GM21619 (cell line): ENCODE data around the gene SNHG17.
"Not testable (repeated sequence)": the region's sequence is repeated elsewhere in the genome, so short reads cannot be mapped to it uniquely, and the experiment has no call there.

Source experiments
- ATAC-seq: cut with Tn5 transposase; IDR thresholded peaks from one replicate; pipeline ENCODE4 v1.9.1; 2021; ENCODE audit not compliant: unreplicated experiment

SNHG17 gene

DNA sequence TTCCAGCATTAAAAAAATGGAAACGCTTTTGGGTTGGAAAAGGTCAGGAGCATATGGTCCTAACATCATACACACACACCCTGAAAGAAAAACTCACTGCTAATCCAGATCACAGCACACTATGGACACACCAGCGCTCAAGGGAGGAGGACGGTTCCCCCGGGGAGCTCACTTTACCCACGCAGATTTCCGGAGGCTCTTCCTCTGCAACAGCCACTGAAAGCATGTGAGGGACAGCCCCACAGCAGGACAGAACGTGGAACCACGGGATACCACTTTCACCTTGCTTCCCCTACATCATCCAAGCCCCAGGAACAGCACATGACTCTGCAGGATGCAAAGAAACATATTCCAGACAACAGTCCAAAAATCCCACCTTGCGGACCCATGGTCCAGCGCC is 13.2 kb downstream of the SNHG17 start:
- no peak for ATAC-seq

DNA sequence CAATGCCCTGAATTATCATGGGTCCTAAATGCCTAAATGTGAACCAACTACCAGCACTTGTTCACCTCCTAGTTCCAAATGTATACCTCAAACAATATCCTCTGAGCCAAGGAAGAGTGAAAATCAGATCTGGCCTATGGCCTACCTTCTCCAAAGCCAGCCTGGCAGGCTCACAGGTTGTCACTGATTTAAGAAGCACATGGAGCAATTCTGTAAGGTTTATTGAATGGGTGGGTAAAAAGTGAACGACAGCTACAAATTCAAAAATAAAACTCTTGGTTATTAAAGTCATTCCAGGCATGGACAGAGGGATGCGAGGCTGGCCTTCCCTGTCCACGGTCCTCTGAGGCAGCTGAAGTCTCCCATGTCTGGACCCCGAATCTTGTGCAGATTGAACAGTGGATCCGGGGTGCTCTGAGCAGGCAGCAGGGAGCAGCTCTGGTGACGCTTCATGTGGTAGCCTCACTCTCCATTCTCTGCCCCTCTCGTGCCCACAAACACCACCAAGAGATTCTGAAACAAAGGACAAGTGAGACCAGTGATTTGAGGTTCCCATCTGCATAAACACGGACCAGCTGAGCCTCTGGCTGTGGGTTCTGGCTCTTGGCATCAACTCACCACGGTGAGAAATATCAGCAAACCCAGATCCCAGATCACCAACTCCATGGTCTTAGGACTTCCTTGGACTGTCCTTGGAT is 14.6 kb downstream of the SNHG17 start:
- no peak for ATAC-seq

DNA sequence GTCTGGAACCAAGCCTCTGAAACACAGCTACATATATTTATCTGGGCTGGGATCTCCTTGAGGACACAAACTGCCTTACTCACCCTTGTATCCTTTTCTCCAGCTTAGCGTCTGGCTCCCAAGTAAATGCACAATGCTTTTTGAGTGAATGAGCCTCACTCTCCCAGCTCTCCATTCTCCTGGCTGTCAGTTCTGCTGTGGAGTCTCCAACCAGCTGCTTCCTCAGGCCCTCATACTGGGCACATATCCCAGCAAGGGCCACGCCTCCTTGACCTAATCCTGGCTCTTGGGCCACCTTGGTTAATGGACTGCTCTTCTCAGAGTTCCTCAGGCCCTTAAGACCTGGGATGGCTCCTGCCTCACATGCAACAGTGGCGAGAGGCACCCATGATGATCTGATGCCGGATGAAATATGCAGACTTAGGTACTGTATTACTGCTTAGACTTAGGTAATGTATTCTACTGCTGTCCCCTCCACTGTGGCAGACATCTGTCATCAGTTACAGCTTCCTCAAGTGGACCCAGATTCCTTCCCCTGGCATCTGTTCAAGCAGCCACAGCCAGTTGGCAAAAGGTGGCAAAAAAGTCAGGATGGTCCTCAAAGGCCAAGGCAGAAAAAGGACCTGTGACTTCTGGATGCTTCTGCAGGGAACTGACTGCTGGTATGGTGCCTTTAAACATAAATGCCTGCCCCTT is 16.5 kb downstream of the SNHG17 start:
- ATAC-seq: no peak

DNA sequence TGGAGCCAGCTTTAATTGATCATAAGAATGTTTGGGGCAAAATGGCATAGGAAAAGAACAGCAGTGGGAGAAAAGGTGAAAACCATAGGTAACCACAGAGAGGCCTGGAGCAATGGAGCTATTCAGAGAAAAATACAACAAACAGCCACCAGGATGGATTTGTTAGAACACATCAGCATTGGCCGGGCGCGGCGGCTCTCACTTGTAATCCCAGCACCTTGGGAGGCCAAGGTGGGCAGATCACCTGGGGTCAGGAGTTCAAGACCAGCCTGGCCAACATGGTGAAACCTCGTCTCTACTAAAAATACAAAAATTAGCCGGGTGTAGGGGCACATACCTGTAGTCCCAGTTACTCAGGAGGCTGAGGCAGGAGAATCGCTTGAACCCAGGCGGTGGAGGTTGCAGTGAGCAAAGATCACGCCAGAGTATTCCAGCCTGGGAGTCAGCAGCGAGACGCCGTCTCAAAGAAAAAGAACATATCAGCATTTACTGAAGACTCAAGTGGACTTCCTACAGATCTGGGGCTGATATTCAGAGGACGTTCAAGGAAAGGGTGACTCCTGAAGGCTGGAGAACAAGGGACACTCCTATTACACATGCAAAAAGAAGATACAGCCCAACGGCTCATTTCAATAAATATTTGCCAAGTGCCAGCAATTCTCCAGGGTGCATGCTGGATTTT is 20.2 kb downstream of the SNHG17 start:
- no peak for ATAC-seq

DNA sequence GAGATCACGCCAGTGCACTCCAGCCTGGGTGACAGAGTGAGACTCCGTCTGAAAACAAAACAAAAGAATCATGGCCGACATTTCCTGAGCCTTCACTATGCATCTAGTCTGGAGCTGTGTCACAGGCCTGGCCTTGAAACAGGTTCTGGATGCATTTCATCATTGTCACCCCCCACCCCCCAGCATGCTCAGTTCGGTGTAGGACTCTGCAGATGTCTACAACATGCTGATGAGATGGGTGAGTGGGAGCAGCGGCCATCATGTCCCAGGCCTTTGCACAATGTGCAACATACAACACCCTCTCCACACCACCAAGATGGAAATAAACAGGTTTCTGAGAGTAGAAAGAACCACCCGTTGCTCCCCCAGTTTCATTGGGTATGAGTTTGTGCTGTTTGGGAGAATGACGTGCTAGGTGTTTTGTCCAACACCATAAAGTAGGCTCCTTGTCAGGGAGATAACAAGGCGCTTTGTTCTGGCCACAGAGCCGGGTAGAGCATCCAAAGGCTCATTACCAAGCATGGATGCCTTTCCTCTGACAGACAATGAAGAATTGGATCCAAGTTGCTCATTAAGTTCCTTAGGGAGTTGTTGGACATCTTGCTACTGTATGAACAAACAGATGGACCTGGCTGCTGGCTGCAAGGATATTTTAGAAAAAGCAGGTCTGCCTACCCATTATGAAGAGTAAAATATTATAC is 22.1 kb downstream of the SNHG17 start:
- ATAC-seq: no peak

DNA sequence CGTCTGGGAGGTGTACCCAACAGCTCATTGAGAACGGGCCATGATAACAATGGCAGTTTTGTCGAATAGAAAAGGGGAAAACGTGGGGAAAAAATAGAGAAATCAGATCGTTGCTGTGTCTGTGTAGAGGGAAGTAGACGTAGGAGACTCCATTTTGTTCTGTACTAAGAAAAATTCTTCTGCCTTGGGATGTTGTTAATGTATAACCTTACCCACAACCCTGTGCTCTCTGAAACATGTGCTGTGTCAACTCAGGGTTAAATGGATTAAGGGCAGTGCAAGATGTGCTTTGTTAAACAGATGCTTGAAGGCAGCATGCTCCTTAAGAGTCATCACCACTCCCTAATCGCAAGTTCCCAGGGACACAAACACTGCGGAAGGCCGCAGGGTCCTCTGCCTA is 27.3 kb downstream of the SNHG17 start:
- ATAC-seq: not testable (repeated sequence)

DNA sequence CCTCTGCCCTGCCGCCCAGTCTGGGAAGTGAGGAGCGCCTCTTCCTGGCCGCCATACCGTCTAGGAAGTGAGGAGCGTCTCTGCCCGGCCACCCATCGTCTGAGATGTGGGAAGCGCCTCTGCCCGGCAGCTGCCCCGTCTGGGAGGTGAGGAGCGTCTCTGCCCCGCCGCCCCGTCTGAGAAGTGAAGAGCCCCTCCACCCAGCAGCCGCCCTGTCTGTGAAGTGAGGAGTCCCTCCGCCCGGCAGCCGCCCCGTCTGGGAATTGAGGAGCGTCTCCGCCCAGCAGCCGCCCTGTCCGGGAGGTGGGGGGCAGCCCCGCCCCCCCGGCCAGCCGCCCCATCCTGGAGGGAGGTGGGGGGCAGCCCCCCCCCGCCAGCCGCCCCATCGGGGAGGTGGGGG is 27.8 kb downstream of the SNHG17 start:
- no peak for ATAC-seq

DNA sequence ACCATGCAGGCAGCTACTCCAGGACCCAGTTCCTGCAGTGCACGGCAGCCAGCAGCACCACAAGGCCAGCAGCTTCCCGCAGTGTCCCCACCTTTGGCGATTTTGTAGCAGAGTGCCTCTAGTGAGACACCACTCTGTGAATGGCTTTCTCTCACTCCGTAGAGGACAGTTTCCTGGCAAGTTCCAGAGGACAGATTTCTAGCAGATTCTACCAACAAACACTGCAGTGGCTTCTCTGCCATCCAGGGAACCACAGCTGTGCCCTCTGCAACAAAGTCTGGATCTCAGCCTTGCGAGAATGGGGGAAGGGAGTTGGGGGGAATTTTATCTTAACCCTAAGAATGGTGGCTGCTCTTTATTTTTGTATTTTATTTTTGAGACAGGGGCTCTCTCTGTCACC is 28.7 kb downstream of the SNHG17 start:
- no peak for ATAC-seq

DNA sequence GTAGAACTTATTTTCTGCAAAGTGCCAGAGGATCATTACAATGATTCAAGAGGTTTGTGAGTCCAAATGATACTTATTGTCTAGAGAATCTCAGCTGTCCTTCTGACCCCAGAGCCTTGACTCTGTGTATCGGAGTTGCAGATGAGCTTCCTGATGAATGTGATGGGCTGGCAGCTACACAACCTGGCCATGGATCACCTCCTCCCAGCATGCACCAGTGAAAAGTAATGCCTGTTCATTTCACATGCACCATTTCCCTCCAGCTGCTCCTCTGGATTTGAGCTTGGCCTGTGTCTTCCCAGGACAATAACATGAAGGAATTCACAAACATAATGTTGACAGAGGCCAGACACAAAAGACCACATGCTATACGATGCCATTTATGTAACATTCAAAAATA is 30.0 kb downstream of the SNHG17 start:
- no peak for ATAC-seq

DNA sequence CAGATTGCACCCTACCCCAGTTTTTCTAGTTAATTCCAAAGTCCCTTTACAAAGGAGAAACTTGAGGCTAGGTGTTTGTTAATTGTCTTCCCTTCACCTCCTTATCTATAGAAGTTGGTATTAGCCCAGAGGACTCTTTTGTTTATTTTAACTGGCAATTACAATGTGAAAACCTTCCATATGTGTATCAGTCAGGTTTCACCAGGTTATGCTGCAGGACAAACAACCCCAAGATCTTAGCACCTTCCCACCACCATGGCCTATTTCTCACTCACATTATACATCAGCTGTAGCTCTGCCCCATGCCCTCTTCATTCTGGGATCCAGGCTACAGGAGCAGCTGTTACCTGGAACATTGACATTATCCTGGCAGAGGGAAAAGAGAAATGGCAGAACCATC is 31.1 kb downstream of the SNHG17 start:
- ATAC-seq: no peak

DNA sequence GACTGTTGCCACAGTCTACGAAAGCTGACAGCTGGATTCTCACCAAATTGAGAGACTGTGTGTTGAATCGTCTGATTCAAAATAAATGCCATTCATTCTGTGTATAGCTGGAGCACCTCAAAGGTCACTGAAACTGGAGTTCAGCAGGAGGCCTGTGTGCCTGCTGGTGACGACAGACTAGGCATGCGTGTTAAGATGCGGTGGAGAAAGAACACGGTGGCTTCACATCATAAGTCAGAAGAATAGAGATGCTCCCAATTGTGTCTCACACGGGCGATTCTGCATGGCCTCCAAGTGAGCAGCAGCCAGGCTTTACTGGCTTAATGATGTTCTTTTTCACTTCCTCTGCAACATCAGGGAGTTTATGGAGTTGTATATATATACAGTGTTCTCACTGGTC is 32.3 kb downstream of the SNHG17 start:
- no peak for ATAC-seq

DNA sequence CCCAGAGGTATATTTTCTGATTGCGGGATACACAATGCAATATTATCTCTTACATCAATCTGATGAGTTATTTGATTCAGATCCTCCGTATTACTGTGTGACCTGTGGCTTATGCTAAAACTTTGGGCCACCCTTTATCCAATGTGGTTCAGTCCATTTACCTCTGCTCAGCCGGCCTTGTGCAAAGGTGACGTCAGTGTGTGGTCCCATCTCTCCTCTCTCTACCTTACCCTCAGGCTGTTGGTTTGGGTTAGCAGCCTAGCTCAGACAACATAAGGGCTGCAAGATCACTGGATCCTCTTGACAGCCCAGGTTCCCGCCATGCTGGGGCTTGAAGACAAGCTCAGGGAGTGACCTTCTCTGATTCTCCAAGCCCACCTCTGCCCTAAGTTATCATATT is 33.0 kb downstream of the SNHG17 start:
- ATAC-seq: no peak

DNA sequence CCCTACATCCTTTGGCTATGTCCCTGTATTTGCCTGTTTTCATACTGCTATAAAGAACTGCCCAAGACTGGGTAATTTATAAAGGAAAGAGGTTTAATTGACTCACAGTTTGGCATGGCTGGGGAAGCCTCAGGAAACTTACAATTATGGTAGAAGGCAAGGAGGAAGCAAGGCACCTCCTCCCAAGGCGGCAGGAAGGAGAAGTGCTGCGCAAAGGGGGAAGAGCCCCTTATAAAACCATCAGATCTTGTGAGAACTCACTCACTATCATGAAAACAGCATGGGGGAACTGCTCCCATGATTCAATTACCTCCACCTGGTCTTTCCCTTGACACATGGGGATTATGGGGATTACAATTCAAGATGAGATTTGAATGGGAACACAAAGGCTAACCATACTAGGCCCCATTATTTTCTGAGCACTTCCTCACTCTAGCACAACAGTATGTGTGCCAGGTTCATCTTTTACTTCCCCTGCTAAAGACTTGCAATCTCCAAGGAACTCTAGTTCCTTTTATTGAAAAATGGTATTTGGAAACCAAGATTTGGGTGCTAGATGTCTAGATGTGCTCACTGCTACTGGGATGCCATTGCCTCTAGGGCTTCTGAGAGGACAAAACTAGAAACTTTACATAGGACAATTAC is 39.3 kb downstream of the SNHG17 start:
- not testable (repeated sequence) for ATAC-seq

DNA sequence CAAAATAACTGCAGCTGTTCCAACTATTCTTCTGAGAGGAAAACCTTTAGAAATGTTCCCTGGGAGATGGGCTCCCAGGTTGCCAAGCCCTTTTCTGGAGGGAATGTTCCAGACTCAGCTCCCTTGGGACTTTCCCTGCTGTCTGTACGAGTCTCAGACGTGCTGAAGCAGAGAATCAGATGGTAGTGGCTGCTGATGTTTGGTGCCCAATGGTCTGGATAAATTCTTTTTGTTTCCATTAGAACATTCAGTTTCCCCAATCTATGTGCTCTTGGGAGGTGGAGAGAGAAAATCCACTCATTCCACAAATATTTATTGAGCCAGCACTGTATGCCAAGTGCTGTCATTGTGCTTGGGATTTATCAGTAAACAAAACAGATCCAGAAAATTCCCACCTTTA is 40.0 kb downstream of the SNHG17 start:
- no peak for ATAC-seq

DNA sequence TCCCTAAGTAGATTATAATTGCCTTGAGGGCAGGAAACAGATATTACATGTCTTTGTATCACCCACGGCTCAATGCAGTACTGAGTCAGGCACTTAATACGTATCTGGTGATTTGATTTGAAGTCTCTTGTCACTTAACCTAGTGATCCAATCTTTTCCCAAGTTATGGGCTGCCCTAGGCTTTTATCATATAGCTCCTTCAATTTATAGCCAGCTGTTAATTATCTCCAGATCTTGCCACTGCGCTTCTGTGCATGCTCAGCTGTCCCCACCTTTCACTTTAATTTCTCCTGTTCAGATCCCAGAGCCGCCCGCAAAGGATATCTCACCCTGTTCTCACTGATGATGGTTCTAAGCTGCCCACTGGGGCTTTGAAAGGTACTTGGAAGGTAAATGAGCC is 41.9 kb downstream of the SNHG17 start:
- ATAC-seq: no peak

DNA sequence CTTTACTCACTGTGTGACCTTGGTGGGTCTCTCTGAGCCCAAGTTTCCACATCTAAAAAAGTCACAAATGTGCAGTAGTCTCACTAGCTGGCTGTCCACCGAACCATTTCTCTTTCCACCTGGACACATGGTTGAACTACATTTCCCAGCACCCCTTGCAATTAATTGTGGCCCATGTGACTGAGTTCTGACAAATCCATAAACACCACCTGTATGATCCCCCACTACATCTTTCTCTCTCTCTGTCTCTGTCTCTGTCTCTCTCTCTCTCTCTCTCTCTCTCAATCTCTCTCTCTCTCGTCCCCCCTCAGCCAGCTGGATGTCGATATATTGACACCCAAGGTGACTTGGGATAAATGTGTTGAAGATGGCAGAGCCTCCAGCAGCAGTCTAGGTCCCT is 42.8 kb downstream of the SNHG17 start:
- no peak for ATAC-seq

DNA sequence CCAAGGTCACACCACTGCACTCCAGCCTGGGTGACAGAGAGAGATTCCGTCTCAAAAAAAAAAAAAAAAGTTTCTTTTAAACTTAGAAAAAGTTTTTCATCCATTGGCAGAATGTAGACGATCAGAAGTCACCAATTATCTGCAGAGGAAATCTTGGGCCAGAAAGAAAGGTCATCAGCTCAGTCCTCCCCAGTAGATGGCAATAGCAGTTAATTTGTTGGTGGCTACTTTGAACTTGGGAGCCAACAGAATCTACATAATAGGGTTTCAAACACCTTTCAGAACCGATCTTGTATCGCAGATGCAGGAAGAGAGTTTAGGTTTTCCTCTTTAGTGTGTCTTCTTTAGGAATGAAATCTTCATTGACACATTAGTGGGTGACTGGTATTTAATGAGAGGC is 47.2 kb downstream of the SNHG17 start:
- no peak for ATAC-seq

DNA sequence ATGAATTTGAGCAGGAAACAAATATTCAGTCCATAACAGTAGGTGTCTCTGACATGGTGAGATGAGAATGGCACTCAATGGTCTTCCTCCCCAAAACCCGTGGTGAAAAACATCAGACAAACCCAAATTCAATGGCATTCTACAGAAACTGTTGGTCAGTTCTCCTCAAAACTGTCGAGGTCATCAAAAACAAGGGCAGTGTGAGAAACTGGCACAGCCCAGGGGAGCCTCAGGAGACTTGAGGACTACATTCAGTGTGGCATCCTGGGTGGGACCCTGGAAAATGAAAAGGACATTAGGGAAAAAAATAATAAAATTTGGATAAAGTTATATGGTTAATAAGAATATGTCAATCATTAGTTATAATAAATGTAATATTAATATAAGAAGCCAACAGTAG is 48.3 kb downstream of the SNHG17 start:
- ATAC-seq: no peak

DNA sequence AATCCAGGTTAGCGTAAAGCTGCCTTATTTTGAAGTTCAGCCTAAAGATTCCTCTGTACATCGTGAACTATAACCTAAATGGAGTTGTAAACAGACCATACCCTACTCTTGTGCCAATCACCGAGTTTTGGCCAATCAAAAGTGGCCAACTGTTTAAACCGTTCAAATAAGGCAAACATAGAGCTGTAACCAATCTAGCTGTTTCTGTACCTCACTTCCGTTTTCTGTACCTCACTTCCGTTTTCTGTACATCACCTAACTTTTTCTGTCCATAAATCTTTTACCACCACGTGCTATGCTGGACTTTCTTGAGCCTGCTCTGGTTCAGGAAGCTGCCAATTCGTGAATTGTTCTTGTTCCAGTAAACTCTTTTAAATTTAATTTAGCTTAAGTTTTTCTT is 49.1 kb downstream of the SNHG17 start:
- no peak for ATAC-seq

DNA sequence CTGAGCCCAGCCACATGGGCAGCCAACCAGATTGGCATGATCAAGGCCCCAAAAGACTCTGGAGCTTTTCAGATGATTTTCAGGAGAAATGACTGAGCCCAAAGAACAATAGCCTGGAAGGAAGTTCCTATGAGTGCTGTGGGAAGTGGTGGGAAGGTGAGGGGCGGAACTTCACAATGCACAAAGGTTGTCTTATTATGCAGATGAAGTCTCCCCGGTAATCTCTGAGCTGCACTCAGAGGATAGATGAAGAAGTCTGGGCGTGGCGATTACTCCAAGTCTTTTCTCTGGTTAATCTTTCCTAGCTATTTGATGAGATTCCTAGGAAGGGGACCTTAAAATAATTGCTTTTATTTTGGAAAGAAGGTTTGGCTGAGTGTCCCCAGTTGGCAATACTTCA is 52.0 kb downstream of the SNHG17 start:
- no peak for ATAC-seq

DNA sequence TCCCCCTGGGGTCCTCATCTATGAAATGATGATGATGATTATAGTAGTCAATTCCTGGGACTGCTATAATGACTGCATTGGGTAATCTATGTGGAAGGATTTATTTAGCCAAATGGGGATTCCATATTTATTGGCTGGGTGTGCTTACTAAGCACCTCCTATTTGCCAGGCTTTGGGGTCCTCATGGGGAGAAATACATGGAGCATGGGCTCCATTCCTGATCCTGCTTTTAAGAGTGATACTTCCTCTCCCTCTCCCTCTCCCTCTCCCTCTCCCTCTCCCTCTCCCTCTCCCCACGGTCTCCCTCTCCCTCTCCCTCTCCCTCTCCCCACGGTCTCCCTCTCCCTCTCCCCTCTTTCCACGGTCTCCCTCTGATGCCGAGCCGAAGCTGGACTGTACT is 57.3 kb downstream of the SNHG17 start:
- ATAC-seq: not testable (repeated sequence)
